HCT116 (cell line): ENCODE data around the gene COMMD10. TPM values are rescaled to one million over a fixed set of nuclear protein-coding genes. Genes with fewer than 3 reads are reported as not detected.

Experiments used
- ATAC-seq: fragments of 200-7000 bp; cut with Tn5 transposase; 2 replicates; pipeline ENCODE4 v1.9.1; 2020; ENCODE audit warnings: mild to moderate bottlenecking, moderate library complexity
- BruUV-seq: library from RNA; stranded (reverse); fragments of 400-500 nt; replicated peaks from 2 replicates; lab custom pipeline; 2021; lab: Mats Ljungman, UMichigan
- CTCF ChIA-PET: fragments of 300-600 bp; sonication (Branson Sonifier 250); formaldehyde crosslinking; loops from one replicate; lab custom pipeline; 2021; ENCODE audit warnings: antibody characterized with exemption; lab: Charles Lee
- POLR2A ChIA-PET: fragments of 300-600, 350-600 bp; sonication (Branson Sonifier 250); formaldehyde crosslinking; loops from one replicate; lab custom pipeline; 2021; ENCODE audit warnings: antibody characterized with exemption; lab: Charles Lee
- RAD21 ChIA-PET, 2 experiments: fragments of 300-600 bp; sonication (Branson Sonifier 250); formaldehyde crosslinking; loops; one replicate each; lab custom pipeline; 2023; ENCODE audit warnings: low total read pairs in 2 of 2; ENCODE audit not compliant: uncharacterized antibody in 2 of 2, unreplicated experiment in 2 of 2, low non-redundant PET in 1 of 2; lab: Charles Lee
- DNase-seq: peaks from one replicate; pipeline ENCODE4 v3.0.0-alpha.2; 2010; ENCODE audit warnings: low read depth, low spot score
- H2AFZ ChIP-seq: fragments of 200-600 bp; shearing (Covaris generic), sonication (generic); 2 replicates; pipeline ENCODE4 v1.6.1; 2017; ENCODE audit warnings: low read depth, mixed run types, mixed read lengths, antibody characterized with exemption, low read length; ENCODE audit not compliant: poor library complexity, severe bottlenecking
- H3K27ac ChIP-seq: 2 replicates; pipeline ENCODE4 v1.5.1; 2012; ENCODE audit warnings: low read depth, low read length
- H3K27me3 ChIP-seq: fragments of 200-600 bp; sonication (generic); 2 replicates; pipeline ENCODE4 v1.6.1; 2016; ENCODE audit warnings: mixed run types, low read length, mixed read lengths; ENCODE audit not compliant: insufficient read depth
- H3K36me3 ChIP-seq, 2 experiments: fragments of 200-500 bp in 1 of 2; fragments of 200-600 bp in 1 of 2; sonication (Bioruptor generic) in 1 of 2; sonication (generic) in 1 of 2; 2 replicates each; pipeline versions ENCODE4 v1.5.1 to v1.6.1; 2014 to 2016; ENCODE audit warnings: low read length in 2 of 2, inconsistent platforms in 1 of 2, mixed read lengths in 1 of 2, mixed run types in 1 of 2; ENCODE audit not compliant: insufficient read depth in 2 of 2, control insufficient read depth in 1 of 2
- H3K4me1 ChIP-seq, 2 experiments: fragments of 200-600 bp in 1 of 2; sonication (generic) in 1 of 2; 2 replicates each; pipeline versions ENCODE4 v1.5.1 to v1.6.1; 2012 to 2017; ENCODE audit warnings: low read length in 2 of 2, inconsistent platforms in 1 of 2, mild to moderate bottlenecking in 1 of 2, mixed read lengths in 1 of 2, mixed run types in 1 of 2, moderate library complexity in 1 of 2; ENCODE audit not compliant: insufficient read depth in 2 of 2, control insufficient read depth in 1 of 2
- H3K4me2 ChIP-seq: fragments of 200-600 bp; sonication (generic); 2 replicates; pipeline ENCODE4 v1.6.1; 2017; ENCODE audit warnings: mixed run types, low read length, mixed read lengths
- H3K4me3 ChIP-seq, 2 experiments: fragments of 200-600 bp in 1 of 2; sonication (generic) in 1 of 2; replicated peaks in 1 of 2; 2 replicates each; pipeline ENCODE4 v1.5.1; 2011 to 2016; ENCODE audit warnings: low read length in 2 of 2, control low read depth in 1 of 2, low read depth in 1 of 2, mild to moderate bottlenecking in 1 of 2, mixed read lengths in 1 of 2, mixed run types in 1 of 2
- H3K79me2 ChIP-seq: fragments of 200-600 bp; sonication (generic); 2 replicates; pipeline ENCODE4 v1.6.1; 2017; ENCODE audit warnings: mild to moderate bottlenecking, mixed run types, low read length, moderate library complexity, mixed read lengths; ENCODE audit not compliant: insufficient read depth
- H3K9ac ChIP-seq: fragments of 200-600 bp; sonication (generic); 2 replicates; pipeline ENCODE4 v1.6.1; 2016; ENCODE audit warnings: low read length, mixed read lengths
- H3K9me2 ChIP-seq: fragments of 200-600 bp; sonication (generic), shearing (Covaris generic); 2 replicates; pipeline ENCODE4 v1.6.1; 2017; ENCODE audit warnings: mixed run types, mild to moderate bottlenecking, moderate library complexity; ENCODE audit not compliant: insufficient read depth
- H3K9me3 ChIP-seq, 2 experiments: fragments of 200-500 bp in 1 of 2; fragments of 200-600 bp in 1 of 2; sonication (Bioruptor generic) in 1 of 2; sonication (generic) in 1 of 2; 2 replicates each; pipeline ENCODE4 v1.6.1; 2014 to 2017; ENCODE audit warnings: low read length in 2 of 2, mixed read lengths in 2 of 2, inconsistent platforms in 1 of 2, low read depth in 1 of 2, mild to moderate bottlenecking in 1 of 2, mixed run types in 1 of 2, moderate library complexity in 1 of 2; ENCODE audit not compliant: control insufficient read depth in 1 of 2, insufficient read depth in 1 of 2
- H4K20me1 ChIP-seq: fragments of 200-600 bp; sonication (generic), shearing (Covaris generic); 2 replicates; pipeline ENCODE4 v1.6.1; 2017; ENCODE audit warnings: mixed run types, mild to moderate bottlenecking, moderate library complexity; ENCODE audit not compliant: insufficient read depth
- CTCF ChIP-seq, 3 experiments: fragments of 200-600 bp in 1 of 3; sonication (generic) in 1 of 3; IDR thresholded peaks in 2 of 3; conservative IDR thresholded peaks in 1 of 3; 2 replicates each; pipeline ENCODE4 v1.5.1; 2012 to 2017; ENCODE audit warnings: low read depth in 2 of 3, low read length in 2 of 3, antibody characterized with exemption in 1 of 3, borderline replicate concordance in 1 of 3, control low read depth in 1 of 3, mild to moderate bottlenecking in 1 of 3, mixed read lengths in 1 of 3, mixed run types in 1 of 3, moderate library complexity in 1 of 3; ENCODE audit not compliant: insufficient read depth in 1 of 3
- EGR1 ChIP-seq: IDR thresholded peaks from 2 replicates; pipeline ENCODE4 v1.6.1; 2012; ENCODE audit warnings: low read depth
- EZH2 ChIP-seq: fragments of 200-600 bp; sonication (generic); IDR thresholded peaks from 2 replicates; pipeline ENCODE4 v1.6.1; 2017; ENCODE audit warnings: antibody characterized with exemption, mixed run types
- JUND ChIP-seq: IDR thresholded peaks from 2 replicates; pipeline ENCODE4 v1.6.1; 2012
- REST ChIP-seq: IDR thresholded peaks from 2 replicates; pipeline ENCODE4 v1.6.1; 2012; ENCODE audit warnings: low read depth
- SP1 ChIP-seq: IDR thresholded peaks from 2 replicates; pipeline ENCODE4 v1.6.1; 2012; ENCODE audit warnings: low read depth
- ZBTB33 ChIP-seq: IDR thresholded peaks from 2 replicates; pipeline ENCODE4 v1.6.1; 2011; ENCODE audit warnings: mild to moderate bottlenecking, low read length, moderate library complexity; ENCODE audit not compliant: insufficient replicate concordance; ENCODE audit errors: extremely low read depth
- intact Hi-C: fragments of 100-400 bp; cut with micrococcal nuclease; formaldehyde crosslinking; loops from 2 replicates; pipeline ENCODE4 v1.10.0; 2022
- total RNA-seq: library from RNA; stranded (reverse); gene quantifications from one replicate; pipeline ENCODE4 v1.2.1, GENCODE V29; 2021; ENCODE audit not compliant: unreplicated experiment

COMMD10 gene
- total RNA-seq, 1 experiment from 2014 or later: 35.3 TPM

GRCh38 chr5:116274251-116274650, 189.4 kb downstream of the COMMD10 start:
- Histone ChIP-seq H3K79me2 (no peaks in the 10 kb centered on the region), H3K9ac (no peak overlapping the region), H4K20me1 (no peaks in the 10 kb centered on the region), H3K9me3 (peaks cover 0 to 13% of the 10 kb centered on the region in 2 experiments; a peak in 1 of 4 replicates), H3K4me2 (no peak overlapping the region), H3K9me2 (no peaks in the 10 kb centered on the region)
- no peak for DNase-seq
- ChIA-PET POLR2A (no interaction called here), CTCF (no interaction called here)
- intact Hi-C loops: no loop called here
- TF ChIP-seq JUND (no peak), ZBTB33 (no peak), EZH2 (no peak)
- TF ChIP-seq, all 23 proteins: peak for 0
- Histone ChIP-seq H3K27ac (no peak overlapping the region), H3K27me3 (no peaks in the 10 kb centered on the region), H2AFZ (no peak overlapping the region), H3K4me1 (no peaks in the 10 kb centered on the region), H3K4me3 (no peak overlapping the region), H3K36me3 (no peaks in the 10 kb centered on the region)
- RAD21 ChIA-PET: no interaction called here
- no peak for ATAC-seq
- BruUV-seq: no TSS peak

GRCh38 chr5:116275282-116275681, 190.5 kb downstream of the COMMD10 start:
- BruUV-seq: no TSS peak
- ChIA-PET CTCF (no interaction called here), RAD21 (no interaction called here)
- H4K20me1 ChIP-seq: no peaks in the 10 kb centered on the region
- no peaks in the 10 kb centered on the region for H3K27me3 ChIP-seq
- intact Hi-C loops: no loop called here
- H3K9me3 ChIP-seq: peaks cover 0 to 13% of the 10 kb centered on the region in 2 experiments; a peak in 1 of 4 replicates
- H3K9ac ChIP-seq: no peak overlapping the region
- DNase-seq (no peak), ATAC-seq (no peak)
- H3K79me2 ChIP-seq: no peaks in the 10 kb centered on the region
- H3K36me3 ChIP-seq: no peaks in the 10 kb centered on the region
- H3K9me2 ChIP-seq: no peaks in the 10 kb centered on the region
- H3K4me2 ChIP-seq: no peak overlapping the region
- no peak overlapping the region for H3K4me3 ChIP-seq
- H3K4me1 ChIP-seq: no peaks in the 10 kb centered on the region
- no peak overlapping the region for H3K27ac ChIP-seq
- no peak for TF ChIP-seq SP1
- TF ChIP-seq EGR1: no peak
- TF ChIP-seq REST: no peak
- TF ChIP-seq CTCF (IDR thresholded peaks at IDR 0.05 in 2 of 3, conservative IDR thresholded peaks at IDR 0.05 in 1 of 3; ENCODE audit: borderline replicate concordance in 1 of 3, insufficient read depth in 1 of 3, low read depth in 2 of 3, low read length in 2 of 3): no peak
- TF ChIP-seq, all 23 proteins: peak for 0
- no peak overlapping the region for H2AFZ ChIP-seq
- POLR2A ChIA-PET: no interaction called here
